Measurements from ENCODE around the gene RAB2B. TPM values are rescaled to one million over a fixed set of nuclear protein-coding genes. Genes with fewer than 3 reads are reported as not detected.

Gene RAB2B
- total RNA-seq, 4 donors from 2014 or later: 20.6 to 33.9 (median 26.2) TPM

- WGBS, 2 donors: 49 to 58% methylated on average over 2 of the region's 2 CpGs
- no peak overlapping the region for H3K4me3 ChIP-seq
- TF ChIP-seq POLR2A (IDR thresholded peaks at IDR 0.05) (no peak), CTCF (IDR thresholded peaks at IDR 0.05) (no peak), EP300 (IDR thresholded peaks at IDR 0.05) (no peak)
- H3K9me3 ChIP-seq: no peaks in the 10 kb centered on the region
- peaks cover 0 to 15% (median 4%) of the 10 kb centered on the region in 4 donors for H3K4me1 ChIP-seq
- peak in 1 of 2 donors; percentile 19 for DNase-seq (ENCODE audit: low spot score in 2 of 2)
- H3K27ac ChIP-seq: no peak overlapping the region
- no peaks in the 10 kb centered on the region for H3K27me3 ChIP-seq
- peaks cover 0 to 35% (median 0%) of the 10 kb centered on the region in 3 donors for H3K36me3 ChIP-seq
Observed at GRCh38 chr14:21521501-21521900, 44.7 kb upstream of the RAB2B start.

- 82 to 97% methylated on average over 1 of the region's 1 CpG for WGBS, 2 donors
- no peak for DNase-seq (ENCODE audit: low spot score in 2 of 2)
Observed at GRCh38 chr14:21520767-21521166, 44.0 kb upstream of the RAB2B start.

GRCh38 chr14:21518725-21519124 lies 42.0 kb upstream of the RAB2B start:
- Histone ChIP-seq H3K9me3 (no peaks in the 10 kb centered on the region), H3K4me3 (no peak overlapping the region), H3K27me3 (no peaks in the 10 kb centered on the region), H3K27ac (no peak overlapping the region), H3K36me3 (peaks cover 0 to 20% (median 0%) of the 10 kb centered on the region in 3 donors), H3K4me1 (no peaks in the 10 kb centered on the region)
- WGBS, 2 donors: 62 to 72% methylated on average over 2 of the region's 2 CpGs
- no peak for DNase-seq (ENCODE audit: low spot score in 2 of 2)
- TF ChIP-seq POLR2A (IDR thresholded peaks at IDR 0.05) (no peak), CTCF (IDR thresholded peaks at IDR 0.05) (no peak), EP300 (IDR thresholded peaks at IDR 0.05) (no peak)

More at GRCh38 chr14:21520767-21521166, 44.0 kb upstream of the RAB2B start:
- no peaks in the 10 kb centered on the region for H3K27me3 ChIP-seq
- no peak overlapping the region for H3K27ac ChIP-seq
- H3K9me3 ChIP-seq: no peaks in the 10 kb centered on the region
- peaks cover 0 to 11% (median 2%) of the 10 kb centered on the region in 4 donors for H3K4me1 ChIP-seq
- H3K4me3 ChIP-seq: no peak overlapping the region
- peaks cover 0 to 35% (median 0%) of the 10 kb centered on the region in 3 donors for H3K36me3 ChIP-seq
- no peak for TF ChIP-seq POLR2A (IDR thresholded peaks at IDR 0.05)
- no peak for TF ChIP-seq EP300 (IDR thresholded peaks at IDR 0.05)
- no peak for TF ChIP-seq CTCF (IDR thresholded peaks at IDR 0.05)

- TF ChIP-seq EP300 (IDR thresholded peaks at IDR 0.05) (no peak), CTCF (IDR thresholded peaks at IDR 0.05) (no peak), POLR2A (IDR thresholded peaks at IDR 0.05) (no peak)
- H3K9me3 ChIP-seq: no peaks in the 10 kb centered on the region
- H3K27me3 ChIP-seq: no peaks in the 10 kb centered on the region
- no peaks in the 10 kb centered on the region for H3K36me3 ChIP-seq
- H3K27ac ChIP-seq: no peak overlapping the region
- no peak for DNase-seq (ENCODE audit: low spot score in 2 of 2)
- H3K4me3 ChIP-seq: no peak overlapping the region
- H3K4me1 ChIP-seq: peaks cover 0 to 18% (median 8%) of the 10 kb centered on the region in 4 donors
- WGBS, 2 donors: 95 to 96% methylated on average over 1 of the region's 1 CpG
Observed at GRCh38 chr14:21514341-21514740, 37.6 kb upstream of the RAB2B start.

GRCh38 chr14:21510735-21511657 lies 34.2 kb upstream of the RAB2B start, which contains the start of gene METTL3:
Gene METTL3, minus strand, starts transcription at chr14:21511340. Its CDS starts 117 bp downstream, at chr14:21511223.
- Histone ChIP-seq H3K4me1 (peaks cover 0 to 25% (median 12%) of the 10 kb centered on the region in 4 donors), H3K27ac (peak within 1 kb of the TSS in 3 of 4 donors; percentile 79 to 90 (median 89)), H3K4me3 (peak within 1 kb of the TSS; percentile 72 to 85 (median 74)), H3K27me3 (no peaks in the 10 kb centered on the region), H3K9me3 (no peaks in the 10 kb centered on the region), H3K36me3 (peaks cover 0 to 27% (median 5%) of the 10 kb centered on the region in 3 donors)
- 0% methylated on average over 51 to 52 of the region's 53 CpGs for WGBS, 2 donors
- peak; percentile 88 to 90 for TF ChIP-seq EP300 (IDR thresholded peaks at IDR 0.05)
- no peak for TF ChIP-seq CTCF (IDR thresholded peaks at IDR 0.05)
- TF ChIP-seq POLR2A (IDR thresholded peaks at IDR 0.05): peak in 1 of 2 donors; percentile 45
- DNase-seq (ENCODE audit: low spot score in 2 of 2): peak; percentile 92 to 97

Measured in tibial nerve (tissue), 4 donors.